Measurements from ENCODE around the gene CDK19. TPM values are rescaled to one million over a fixed set of nuclear protein-coding genes. Genes with fewer than 3 reads are reported as not detected.

The CDK19 gene
- total and polyA plus RNA-seq, 10 of the 15 experiments (the other 5 are each of a cell fraction or from before 2014, with no cell fraction given) = 4.6 to 21.4 (median 12.4) TPM

DNA sequence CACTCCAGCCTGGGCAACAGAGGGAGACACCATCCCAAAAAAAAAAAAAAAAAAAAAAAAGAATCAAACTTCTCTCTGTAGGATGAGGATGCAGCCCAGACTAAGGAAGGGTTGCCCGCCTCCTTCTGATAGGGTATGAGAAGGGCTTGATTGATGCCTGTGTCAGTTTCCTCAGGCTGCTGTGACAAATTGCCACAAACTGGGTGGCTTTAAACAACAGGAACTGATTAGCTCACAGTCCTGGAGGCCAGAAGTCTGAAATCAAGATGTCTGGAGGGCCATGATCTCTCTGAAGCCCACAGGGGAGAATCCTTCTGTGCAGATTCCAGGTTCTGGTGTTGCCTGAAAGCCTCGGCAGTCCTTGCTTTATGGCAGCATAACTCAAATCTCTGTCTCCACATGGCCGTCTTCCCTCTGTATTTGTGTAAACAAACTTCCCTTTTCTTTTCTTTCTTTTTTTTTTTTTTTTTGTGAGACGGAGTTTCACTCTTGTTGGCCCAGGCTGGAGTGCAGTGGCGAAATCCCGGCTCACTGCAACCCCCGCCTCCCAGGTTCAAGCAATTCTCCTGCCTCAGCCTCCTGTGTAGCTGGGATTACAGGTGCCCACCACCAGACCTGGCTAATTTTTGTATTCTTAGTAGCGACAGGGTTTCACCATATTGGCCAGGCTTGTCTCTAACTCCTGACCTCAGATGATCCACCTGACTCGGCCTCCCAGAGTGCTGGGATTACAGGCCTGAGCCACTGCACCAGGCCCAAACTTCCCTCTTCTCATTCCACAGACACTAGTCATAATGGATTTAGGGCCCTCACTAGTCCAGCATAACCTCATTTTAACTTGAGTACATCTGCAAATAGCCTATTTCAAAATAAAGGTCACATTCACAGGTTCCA, 11.2 kb upstream of the CDK19 start (continued):
- TF ChIP-seq SKIL (IDR thresholded peaks at IDR 0.05; ENCODE audit: low read depth, poor library complexity, severe bottlenecking) (no peak), ZBED1 (IDR thresholded peaks at IDR 0.05; ENCODE audit: borderline replicate concordance) (no peak), PAX5 (IDR thresholded peaks at IDR 0.05; ENCODE audit: borderline replicate concordance, low read depth, low read length) (no peak), FOXM1 (IDR thresholded peaks at IDR 0.05; ENCODE audit: low read depth, low read length) (no peak), EED (IDR thresholded peaks at IDR 0.05; ENCODE audit: low read depth) (no peak)
- TF ChIP-seq, protein P1, sequence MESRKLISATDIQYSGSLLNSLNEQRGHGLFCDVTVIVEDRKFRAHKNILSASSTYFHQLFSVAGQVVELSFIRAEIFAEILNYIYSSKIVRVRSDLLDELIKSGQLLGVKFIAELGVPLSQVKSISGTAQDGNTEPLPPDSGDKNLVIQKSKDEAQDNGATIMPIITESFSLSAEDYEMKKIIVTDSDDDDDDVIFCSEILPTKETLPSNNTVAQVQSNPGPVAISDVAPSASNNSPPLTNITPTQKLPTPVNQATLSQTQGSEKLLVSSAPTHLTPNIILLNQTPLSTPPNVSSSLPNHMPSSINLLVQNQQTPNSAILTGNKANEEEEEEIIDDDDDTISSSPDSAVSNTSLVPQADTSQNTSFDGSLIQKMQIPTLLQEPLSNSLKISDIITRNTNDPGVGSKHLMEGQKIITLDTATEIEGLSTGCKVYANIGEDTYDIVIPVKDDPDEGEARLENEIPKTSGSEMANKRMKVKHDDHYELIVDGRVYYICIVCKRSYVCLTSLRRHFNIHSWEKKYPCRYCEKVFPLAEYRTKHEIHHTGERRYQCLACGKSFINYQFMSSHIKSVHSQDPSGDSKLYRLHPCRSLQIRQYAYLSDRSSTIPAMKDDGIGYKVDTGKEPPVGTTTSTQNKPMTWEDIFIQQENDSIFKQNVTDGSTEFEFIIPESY (IDR thresholded peaks at IDR 0.05) = no peak
- TF ChIP-seq, protein P2, sequence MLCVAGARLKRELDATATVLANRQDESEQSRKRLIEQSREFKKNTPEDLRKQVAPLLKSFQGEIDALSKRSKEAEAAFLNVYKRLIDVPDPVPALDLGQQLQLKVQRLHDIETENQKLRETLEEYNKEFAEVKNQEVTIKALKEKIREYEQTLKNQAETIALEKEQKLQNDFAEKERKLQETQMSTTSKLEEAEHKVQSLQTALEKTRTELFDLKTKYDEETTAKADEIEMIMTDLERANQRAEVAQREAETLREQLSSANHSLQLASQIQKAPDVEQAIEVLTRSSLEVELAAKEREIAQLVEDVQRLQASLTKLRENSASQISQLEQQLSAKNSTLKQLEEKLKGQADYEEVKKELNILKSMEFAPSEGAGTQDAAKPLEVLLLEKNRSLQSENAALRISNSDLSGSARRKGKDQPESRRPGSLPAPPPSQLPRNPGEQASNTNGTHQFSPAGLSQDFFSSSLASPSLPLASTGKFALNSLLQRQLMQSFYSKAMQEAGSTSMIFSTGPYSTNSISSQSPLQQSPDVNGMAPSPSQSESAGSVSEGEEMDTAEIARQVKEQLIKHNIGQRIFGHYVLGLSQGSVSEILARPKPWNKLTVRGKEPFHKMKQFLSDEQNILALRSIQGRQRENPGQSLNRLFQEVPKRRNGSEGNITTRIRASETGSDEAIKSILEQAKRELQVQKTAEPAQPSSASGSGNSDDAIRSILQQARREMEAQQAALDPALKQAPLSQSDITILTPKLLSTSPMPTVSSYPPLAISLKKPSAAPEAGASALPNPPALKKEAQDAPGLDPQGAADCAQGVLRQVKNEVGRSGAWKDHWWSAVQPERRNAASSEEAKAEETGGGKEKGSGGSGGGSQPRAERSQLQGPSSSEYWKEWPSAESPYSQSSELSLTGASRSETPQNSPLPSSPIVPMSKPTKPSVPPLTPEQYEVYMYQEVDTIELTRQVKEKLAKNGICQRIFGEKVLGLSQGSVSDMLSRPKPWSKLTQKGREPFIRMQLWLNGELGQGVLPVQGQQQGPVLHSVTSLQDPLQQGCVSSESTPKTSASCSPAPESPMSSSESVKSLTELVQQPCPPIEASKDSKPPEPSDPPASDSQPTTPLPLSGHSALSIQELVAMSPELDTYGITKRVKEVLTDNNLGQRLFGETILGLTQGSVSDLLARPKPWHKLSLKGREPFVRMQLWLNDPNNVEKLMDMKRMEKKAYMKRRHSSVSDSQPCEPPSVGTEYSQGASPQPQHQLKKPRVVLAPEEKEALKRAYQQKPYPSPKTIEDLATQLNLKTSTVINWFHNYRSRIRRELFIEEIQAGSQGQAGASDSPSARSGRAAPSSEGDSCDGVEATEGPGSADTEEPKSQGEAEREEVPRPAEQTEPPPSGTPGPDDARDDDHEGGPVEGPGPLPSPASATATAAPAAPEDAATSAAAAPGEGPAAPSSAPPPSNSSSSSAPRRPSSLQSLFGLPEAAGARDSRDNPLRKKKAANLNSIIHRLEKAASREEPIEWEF (IDR thresholded peaks at IDR 0.05; ENCODE audit: insufficient replicate concordance, low read depth, low read length) = no peak

All from GM12878 (cell line).